ENCODE measurements around the gene B3GAT1.
"Not testable (repeated sequence)": the region's sequence is repeated elsewhere in the genome, so short reads cannot be mapped to it uniquely, and the experiment has no call there.

The B3GAT1 gene

DNA sequence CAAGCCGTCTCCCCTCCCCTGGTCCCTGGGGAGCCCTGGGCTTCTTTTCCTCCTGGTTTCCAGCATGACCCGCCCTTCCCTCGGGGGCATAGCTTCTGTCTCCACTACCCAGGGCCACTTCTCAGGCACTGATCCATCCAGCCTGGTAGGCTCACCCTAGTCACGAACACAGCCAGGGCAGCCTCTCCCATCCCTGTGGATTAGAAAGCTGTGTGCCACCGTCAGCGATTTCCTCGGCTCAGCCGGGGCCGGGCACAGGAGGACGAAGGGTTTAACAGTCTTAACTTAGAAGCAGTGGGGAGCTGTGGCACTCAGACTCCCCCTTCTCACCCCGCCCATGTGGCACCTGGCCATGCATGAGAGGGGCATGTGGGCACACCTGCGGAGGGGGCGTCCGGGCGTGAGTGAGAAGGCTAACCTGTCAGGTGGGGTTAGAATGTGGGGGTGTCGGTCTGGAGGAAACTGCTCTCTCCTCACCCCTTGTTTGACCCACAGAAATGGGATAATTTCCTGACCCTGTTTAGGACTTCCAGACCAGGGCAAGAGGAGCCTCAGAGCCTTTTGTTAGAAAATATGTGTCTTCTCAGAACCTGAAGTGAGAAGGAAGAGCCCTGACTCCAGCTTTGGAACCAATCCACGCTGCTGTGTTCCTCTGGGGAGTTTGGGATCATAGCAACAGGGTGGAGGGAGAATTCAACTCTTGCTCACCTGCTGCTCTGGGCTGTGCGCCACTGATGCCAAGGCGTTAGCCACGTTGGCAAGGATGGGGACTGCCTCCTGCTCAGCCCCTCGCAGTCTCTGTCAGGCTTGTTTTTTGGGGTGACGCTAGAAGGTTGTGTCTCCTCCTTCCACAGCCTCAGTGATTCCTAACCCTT lies 65.7 kb downstream of the B3GAT1 start:
- no peak for DNase-seq (ENCODE audit: extremely low read depth, low read depth)
- TF ChIP-seq, protein P1, sequence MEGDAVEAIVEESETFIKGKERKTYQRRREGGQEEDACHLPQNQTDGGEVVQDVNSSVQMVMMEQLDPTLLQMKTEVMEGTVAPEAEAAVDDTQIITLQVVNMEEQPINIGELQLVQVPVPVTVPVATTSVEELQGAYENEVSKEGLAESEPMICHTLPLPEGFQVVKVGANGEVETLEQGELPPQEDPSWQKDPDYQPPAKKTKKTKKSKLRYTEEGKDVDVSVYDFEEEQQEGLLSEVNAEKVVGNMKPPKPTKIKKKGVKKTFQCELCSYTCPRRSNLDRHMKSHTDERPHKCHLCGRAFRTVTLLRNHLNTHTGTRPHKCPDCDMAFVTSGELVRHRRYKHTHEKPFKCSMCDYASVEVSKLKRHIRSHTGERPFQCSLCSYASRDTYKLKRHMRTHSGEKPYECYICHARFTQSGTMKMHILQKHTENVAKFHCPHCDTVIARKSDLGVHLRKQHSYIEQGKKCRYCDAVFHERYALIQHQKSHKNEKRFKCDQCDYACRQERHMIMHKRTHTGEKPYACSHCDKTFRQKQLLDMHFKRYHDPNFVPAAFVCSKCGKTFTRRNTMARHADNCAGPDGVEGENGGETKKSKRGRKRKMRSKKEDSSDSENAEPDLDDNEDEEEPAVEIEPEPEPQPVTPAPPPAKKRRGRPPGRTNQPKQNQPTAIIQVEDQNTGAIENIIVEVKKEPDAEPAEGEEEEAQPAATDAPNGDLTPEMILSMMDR (IDR thresholded peaks at IDR 0.05; ENCODE audit: low read depth, low read length, missing control alignments) = no peak
- no peak overlapping the region for H3K4me3 ChIP-seq (replicated peaks; ENCODE audit: low read depth, low read length)

DNA sequence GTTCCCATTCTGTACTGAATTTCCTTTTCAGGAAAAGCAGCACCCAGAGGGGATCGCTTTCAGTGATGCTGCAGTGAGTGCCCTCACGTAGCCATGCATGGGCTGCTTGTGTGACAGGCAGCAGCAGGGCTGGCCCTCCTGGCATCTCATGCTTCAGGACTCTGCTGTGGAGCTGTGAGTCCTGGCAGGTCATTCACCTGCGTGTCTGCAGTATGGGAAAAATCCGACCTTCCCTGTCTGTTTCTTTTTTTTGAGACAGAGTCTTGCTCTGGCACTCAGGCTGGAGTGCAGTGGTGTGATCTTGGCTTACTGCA lies 66.8 kb downstream of the B3GAT1 start:
- TF ChIP-seq, protein P1 (IDR thresholded peaks at IDR 0.05; ENCODE audit: low read depth, low read length, missing control alignments) = no peak
- no peak overlapping the region for H3K4me3 ChIP-seq (replicated peaks; ENCODE audit: low read depth, low read length)
- no peak for DNase-seq (ENCODE audit: extremely low read depth, low read depth)

DNA sequence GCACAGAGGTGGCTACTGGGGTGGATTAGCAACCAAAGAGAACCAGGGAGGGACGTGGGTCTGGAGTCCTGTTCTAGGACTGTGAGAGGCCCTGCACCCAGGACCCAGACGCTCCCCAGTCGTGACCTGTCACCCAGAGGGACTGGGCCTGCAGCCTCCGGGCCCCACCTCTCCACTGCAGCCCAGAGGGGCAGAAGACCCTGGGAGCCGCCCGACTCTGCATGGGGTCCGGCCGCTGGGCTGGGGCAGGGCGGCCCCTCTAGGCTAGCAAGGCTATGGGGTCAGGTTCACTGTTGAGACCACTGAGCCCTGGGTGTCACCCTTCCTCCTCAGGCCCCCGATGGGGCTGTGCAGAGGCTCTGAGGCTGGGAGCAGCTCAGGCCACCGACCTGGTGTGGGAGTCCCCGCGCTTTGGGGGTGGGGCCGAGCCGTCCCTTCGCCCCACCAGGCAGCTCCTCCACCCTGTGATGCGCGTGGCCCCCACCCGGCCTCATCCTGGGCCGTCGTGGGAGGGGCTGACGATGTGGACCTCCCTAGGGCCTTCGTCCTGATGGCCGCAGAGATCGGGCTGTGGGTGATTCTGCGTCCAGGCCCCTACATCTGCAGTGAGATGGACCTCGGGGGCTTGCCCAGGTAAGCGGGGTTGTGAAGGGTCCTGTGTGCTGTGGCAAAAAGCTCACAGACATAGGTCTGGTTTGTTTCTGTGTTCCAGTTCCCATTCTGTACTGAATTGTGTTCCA lies 67.4 kb downstream of the B3GAT1 start:
- H3K4me3 ChIP-seq (replicated peaks; ENCODE audit: low read depth, low read length); DNase-seq (ENCODE audit: extremely low read depth, low read depth): not testable (repeated sequence)

DNA sequence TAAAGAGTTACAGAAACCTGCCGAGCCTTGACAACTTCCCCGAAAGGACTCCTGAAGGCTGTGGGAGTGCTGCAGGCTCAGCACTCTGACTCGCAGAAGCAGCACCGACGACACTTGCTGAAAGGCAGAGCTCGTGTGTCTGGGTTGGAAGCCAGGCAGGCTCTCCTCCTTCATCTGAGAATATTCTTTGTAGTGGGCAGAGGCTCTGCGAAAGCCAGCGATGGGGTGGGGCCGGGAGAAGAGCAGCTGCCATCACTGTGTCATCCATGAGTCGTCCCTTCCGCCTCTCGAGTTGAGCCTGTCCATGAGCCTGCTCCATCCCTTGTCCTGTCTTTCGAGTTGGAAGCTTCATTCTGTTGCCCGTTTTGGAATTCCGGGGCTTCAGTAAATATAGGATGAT lies 68.4 kb downstream of the B3GAT1 start:
- DNase-seq (ENCODE audit: extremely low read depth, low read depth) = no peak
- H3K4me3 ChIP-seq (replicated peaks; ENCODE audit: low read depth, low read length) = no peak overlapping the region

DNA sequence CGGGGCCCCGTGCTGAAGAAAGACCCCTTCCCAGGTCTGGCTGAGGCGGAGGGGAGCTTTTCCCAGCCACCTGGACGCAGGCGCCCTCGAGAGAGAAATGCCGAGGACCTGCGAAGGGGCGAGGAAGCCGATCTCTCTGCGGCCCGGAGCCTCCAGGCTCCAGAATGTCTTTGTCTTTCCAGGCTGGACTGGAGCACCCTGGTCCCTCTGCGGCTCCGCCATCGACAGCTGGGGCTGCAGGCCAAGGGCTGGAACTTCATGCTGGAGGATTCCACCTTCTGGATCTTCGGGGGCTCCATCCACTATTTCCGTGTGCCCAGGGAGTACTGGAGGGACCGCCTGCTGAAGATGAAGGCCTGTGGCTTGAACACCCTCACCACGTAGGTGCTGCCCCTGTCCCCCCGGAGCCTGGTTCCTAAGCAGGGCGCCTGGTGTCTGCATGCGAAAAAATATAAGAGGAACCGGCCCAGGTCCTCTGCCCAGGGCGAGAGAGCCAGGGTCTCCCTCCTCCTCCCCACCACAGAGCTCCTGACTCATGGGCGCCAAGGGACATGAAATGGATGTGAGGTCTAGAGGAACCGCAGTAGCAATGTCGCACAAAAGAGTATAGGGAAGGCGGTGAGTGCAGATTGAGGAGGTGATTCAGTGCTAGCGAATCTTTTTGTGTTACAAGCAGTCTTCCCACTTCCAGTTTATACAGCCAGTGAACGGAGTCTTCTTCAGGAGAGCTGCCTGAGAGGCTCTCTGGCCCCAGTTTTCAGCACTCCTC lies 69.3 kb downstream of the B3GAT1 start:
- no peak overlapping the region for H3K4me3 ChIP-seq (replicated peaks; ENCODE audit: low read depth, low read length)
- DNase-seq (ENCODE audit: extremely low read depth, low read depth) = no peak
- TF ChIP-seq, protein P1 (IDR thresholded peaks at IDR 0.05; ENCODE audit: low read depth, low read length, missing control alignments) = no peak

More for the DNA sequence above, 68.4 kb downstream of the B3GAT1 start:
- TF ChIP-seq, protein P1 (IDR thresholded peaks at IDR 0.05; ENCODE audit: low read depth, low read length, missing control alignments) = no peak

DNA sequence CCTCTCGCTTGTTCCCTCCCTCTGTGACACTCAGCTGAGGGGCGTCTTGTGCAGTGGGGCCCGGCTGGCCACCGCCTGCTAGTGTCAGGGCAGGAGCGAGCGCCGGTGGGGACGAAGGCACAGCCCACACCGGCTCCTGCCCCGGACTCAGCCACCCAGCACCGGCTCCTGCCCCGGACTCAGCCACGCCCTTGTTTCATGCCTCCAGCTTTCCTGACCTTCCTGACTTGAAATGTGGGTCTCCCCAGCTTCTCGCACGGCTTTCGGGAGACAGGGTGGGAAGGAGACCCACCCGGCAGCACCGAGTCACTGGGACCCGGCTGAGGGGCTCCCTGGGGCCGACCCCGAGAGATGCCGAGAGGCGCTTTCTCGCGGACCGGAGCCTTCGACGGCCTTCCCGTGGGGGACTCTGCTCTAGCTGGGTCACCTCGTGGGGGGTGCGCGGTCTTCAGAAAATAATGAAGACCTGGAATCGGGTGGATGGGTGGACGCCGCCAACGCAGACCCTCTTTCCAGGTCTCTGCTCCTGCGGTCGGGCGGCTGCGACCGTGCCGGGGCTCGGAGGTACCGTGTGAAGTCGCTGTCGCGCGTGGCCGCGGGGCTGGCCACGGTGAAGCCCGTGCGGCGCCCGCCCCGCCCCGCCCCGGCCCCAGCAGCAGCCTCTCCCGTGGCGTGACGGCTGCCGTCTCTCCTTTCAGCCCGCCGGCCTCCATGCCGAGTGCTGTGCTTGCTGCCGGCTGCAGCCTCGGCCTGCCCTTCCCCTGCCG lies 70.1 kb downstream of the B3GAT1 start:
- TF ChIP-seq, protein P1 (IDR thresholded peaks at IDR 0.05; ENCODE audit: low read depth, low read length, missing control alignments) = no peak
- DNase-seq (ENCODE audit: extremely low read depth, low read depth) = no peak
- no peak overlapping the region for H3K4me3 ChIP-seq (replicated peaks; ENCODE audit: low read depth, low read length)

All from HFF-Myc (cell line).